ENCODE measurements around the gene ORM2. TPM values are rescaled to one million over a fixed set of nuclear protein-coding genes. Genes with fewer than 3 reads are reported as not detected.

ORM2 gene
- total and polyA plus RNA-seq, 2 of the 8 experiments (the other 6 are each of a cell fraction or from before 2014, with no cell fraction given), result 1.3 TPM; not detected in 1

- Histone ChIP-seq H3K14ac (ENCODE audit: insufficient read length) (no peak overlapping the region), H3K18ac (ENCODE audit: extremely low read depth, low read length) (no peak overlapping the region), H3K27me3 (replicated peaks in 1 of 4; ENCODE audit: control insufficient read depth in 3 of 4, extremely low read depth in 1 of 4, insufficient read depth in 3 of 4, low read length in 3 of 4) (no peaks in the 10 kb centered on the region), H2BK12ac (ENCODE audit: low read depth, low read length) (no peak overlapping the region), H2BK20ac (ENCODE audit: low read length) (no peak overlapping the region), H3K9me3 (ENCODE audit: insufficient read depth in 2 of 2, low read depth in 1 of 2, low read length in 1 of 2) (no peaks in the 10 kb centered on the region), H3K79me1 (ENCODE audit: low read depth, low read length) (no peaks in the 10 kb centered on the region), H2AFZ (ENCODE audit: low read length) (no peak overlapping the region), H3K9ac (replicated peaks in 1 of 4; ENCODE audit: extremely low read depth in 1 of 4, low read depth in 3 of 4, low read length in 3 of 4) (no peak overlapping the region), H2BK15ac (ENCODE audit: low read length) (no peak overlapping the region), H3K4me3 (ENCODE audit: extremely low read depth in 1 of 4, insufficient read depth in 2 of 4, low read depth in 3 of 4, low read length in 4 of 4) (no peak overlapping the region), H3K4me1 (replicated peaks in 1 of 4; ENCODE audit: control insufficient read depth in 3 of 4, insufficient read depth in 4 of 4, low read length in 3 of 4) (no peaks in the 10 kb centered on the region), H2BK5ac (ENCODE audit: low read depth, low read length) (no peak overlapping the region), H3K4me2 (ENCODE audit: insufficient read depth in 1 of 2, low read depth in 2 of 2, low read length in 2 of 2) (no peak overlapping the region), H3K23ac (ENCODE audit: insufficient read length) (no peak overlapping the region), H3K23me2 (ENCODE audit: low read depth, low read length) (no peaks in the 10 kb centered on the region), H3K4ac (replicated peaks; ENCODE audit: insufficient read length, low read depth, low read length) (no peak overlapping the region), H3K27ac (ENCODE audit: low read depth, low read length) (no peak overlapping the region), H4K20me1 (replicated peaks in 1 of 2; ENCODE audit: control insufficient read depth in 1 of 2, insufficient read depth in 2 of 2, low read length in 2 of 2) (peaks cover 0 to 2% of the 10 kb centered on the region in 2 experiments), H3K56ac (replicated peaks; ENCODE audit: insufficient read length, low read depth, low read length) (no peak overlapping the region), H4K5ac (ENCODE audit: insufficient read length, low read depth, low read length) (no peak overlapping the region), H3K79me2 (ENCODE audit: control insufficient read depth in 1 of 2, insufficient read depth in 2 of 2, low read length in 2 of 2) (no peaks in the 10 kb centered on the region), H2AK5ac (ENCODE audit: low read depth, low read length) (no peak overlapping the region), H4K8ac (ENCODE audit: extremely low read depth, insufficient read depth, low read length) (no peak overlapping the region), H3K36me3 (ENCODE audit: control insufficient read depth in 2 of 4, insufficient read depth in 4 of 4, low read length in 3 of 4) (peaks cover 10 to 41% (median 27%) of the 10 kb centered on the region in 4 experiments), H2BK120ac (replicated peaks; ENCODE audit: low read depth, low read length) (no peak overlapping the region), H4K91ac (replicated peaks; ENCODE audit: insufficient read length, low read length) (no peak overlapping the region)
- no peak for FAIRE-seq
- WGBS, 2 experiments (ENCODE audit: extremely low coverage in 1 of 2, insufficient coverage in 1 of 2, insufficient read length in 1 of 2, insufficient replicate concordance in 2 of 2, low coverage in 1 of 2, low lambda C conversion rate in 2 of 2, missing lambda C conversion rate in 1 of 2), result 81% methylated on average over 2 of the region's 2 CpGs; no CpG with 5 or more reads in 1 of the 2 experiments
- no peak for DNase-seq (ENCODE audit: low read depth in 1 of 2, low spot score in 2 of 2)
- ChIA-PET POLR2A (ENCODE audit: partially characterized antibody) (interaction anchor here (0.5 to 2.9 kb wide), 3 partner anchors 10 to 58 kb away, joined by 3 to 9 read pairs (median 6); no protein-coding TSS in a partner anchor), CTCF (ENCODE audit: partially characterized antibody) (interaction anchor here (0.6 to 3.4 kb wide), 20 partner anchors 12 to 343 kb away, joined by 3 to 21 read pairs (median 4); no protein-coding TSS in a partner anchor)
- no peak for TF ChIP-seq RFX5 (IDR thresholded peaks at IDR 0.05; ENCODE audit: borderline replicate concordance, low read depth, low read length)
- no peak for TF ChIP-seq TAF1 (IDR thresholded peaks at IDR 0.05; ENCODE audit: low read depth, low read length)
- TF ChIP-seq FOSL1 (IDR thresholded peaks at IDR 0.05; ENCODE audit: insufficient read depth, low read depth, low read length), result no peak
- TF ChIP-seq KDM5A (IDR thresholded peaks at IDR 0.05; ENCODE audit: low read length), result no peak
- no peak for TF ChIP-seq CTCF (IDR thresholded peaks at IDR 0.05; ENCODE audit: control extremely low read depth in 1 of 3, insufficient read depth in 1 of 3, low read depth in 1 of 3, low read length in 3 of 3)
- TF ChIP-seq CBX5 (IDR thresholded peaks at IDR 0.05; ENCODE audit: low read depth, low read length), result no peak
- TF ChIP-seq KDM4A (IDR thresholded peaks at IDR 0.05; ENCODE audit: low read depth, low read length, severe bottlenecking), result no peak
- no peak for TF ChIP-seq JUND (IDR thresholded peaks at IDR 0.05; ENCODE audit: low read length)
- TF ChIP-seq BRCA1 (IDR thresholded peaks at IDR 0.05; ENCODE audit: low read depth, low read length), result no peak
- TF ChIP-seq KDM1A (IDR thresholded peaks at IDR 0.05; ENCODE audit: borderline replicate concordance, low read length), result no peak
- no peak for TF ChIP-seq ATF3 (IDR thresholded peaks at IDR 0.05; ENCODE audit: insufficient read depth, low read depth, low read length)
Measured at GRCh38 chr9:114338187-114338586, 8.5 kb downstream of the ORM2 start.
